GM18517 (cell line): Measurements from ENCODE around the gene EDEM3.
"Not testable (repeated sequence)": the region's sequence is repeated elsewhere in the genome, so short reads cannot be mapped to it uniquely, and the experiment has no call there.

Source experiments
- ATAC-seq: cut with Tn5 transposase; IDR thresholded peaks from one replicate; pipeline ENCODE4 v1.9.1; 2021; ENCODE audit warnings: mild to moderate bottlenecking, moderate library complexity; ENCODE audit not compliant: unreplicated experiment

Gene EDEM3

GRCh38 chr1:184770181-184770979, 15.7 kb upstream of the EDEM3 start:
- no peak for ATAC-seq

GRCh38 chr1:184769241-184769640, 14.6 kb upstream of the EDEM3 start:
- no peak for ATAC-seq

GRCh38 chr1:184768467-184768866, 13.8 kb upstream of the EDEM3 start:
- no peak for ATAC-seq

- no peak for ATAC-seq
These were observed 12.9 kb upstream of the EDEM3 start for GRCh38 chr1:184767591-184767990.

GRCh38 chr1:184764483-184764882, 9.8 kb upstream of the EDEM3 start:
- ATAC-seq = no peak

- ATAC-seq = not testable (repeated sequence)
These were observed 8.9 kb upstream of the EDEM3 start for GRCh38 chr1:184763520-184763919.

GRCh38 chr1:184761969-184762485, 7.4 kb upstream of the EDEM3 start:
- ATAC-seq = no peak

GRCh38 chr1:184759651-184760050, 5.0 kb upstream of the EDEM3 start:
- no peak for ATAC-seq

- ATAC-seq = no peak
These were observed 4.5 kb upstream of the EDEM3 start for GRCh38 chr1:184759112-184759511.

- no peak for ATAC-seq
These were observed 3.2 kb upstream of the EDEM3 start for GRCh38 chr1:184757891-184758290.

GRCh38 chr1:184757406-184757805, 2.7 kb upstream of the EDEM3 start:
- ATAC-seq = no peak

- peak; percentile 5 for ATAC-seq
These were observed 788 bp upstream of the EDEM3 start for GRCh38 chr1:184755226-184756065.

- peak; percentile 4 for ATAC-seq
These were observed 816 bp downstream of the EDEM3 start for GRCh38 chr1:184753608-184754475.

GRCh38 chr1:184753117-184753516, 1.5 kb downstream of the EDEM3 start:
- no peak for ATAC-seq

GRCh38 chr1:184752656-184753055, 2.0 kb downstream of the EDEM3 start:
- no peak for ATAC-seq

GRCh38 chr1:184748740-184749139, 5.9 kb downstream of the EDEM3 start:
- ATAC-seq = no peak

GRCh38 chr1:184747089-184747955, 7.3 kb downstream of the EDEM3 start:
- ATAC-seq = peak; percentile 74

- ATAC-seq = no peak
These were observed 8.6 kb downstream of the EDEM3 start for GRCh38 chr1:184745929-184746638.

- ATAC-seq = no peak
These were observed 9.5 kb downstream of the EDEM3 start for GRCh38 chr1:184745110-184745509.
